BJ (cell line): ENCODE measurements around the gene DLGAP1. TPM values are rescaled to one million over a fixed set of nuclear protein-coding genes. Genes with fewer than 3 reads are reported as not detected.

ENCODE experiments used
- CTCF ChIA-PET: fragments of 350-600 bp; formaldehyde crosslinking; extraction: SDS; loops from one replicate; lab custom pipeline; 2021; ENCODE audit warnings: antibody characterized with exemption, inconsistent platforms; lab: Yijun Ruan, JAX
- POLR2A ChIA-PET: fragments of 300-600 bp; sonication (Branson Sonifier 250); formaldehyde crosslinking; extraction: SDS; loops from one replicate; lab custom pipeline; 2021; ENCODE audit warnings: antibody characterized with exemption; lab: Charles Lee
- DNase-seq: peaks from one replicate; pipeline ENCODE4 v3.0.0-alpha.2; 2011; ENCODE audit warnings: low read depth
- H3K27me3 ChIP-seq: 2 replicates; pipeline ENCODE4 v1.6.0; 2011; ENCODE audit warnings: low read length; ENCODE audit not compliant: control insufficient read depth, insufficient read depth
- H3K36me3 ChIP-seq: 2 replicates; pipeline ENCODE4 v1.5.1; 2011; ENCODE audit warnings: low read length; ENCODE audit not compliant: control insufficient read depth, insufficient read depth
- H3K4me3 ChIP-seq: 2 replicates; pipeline ENCODE4 v1.5.1; 2011; ENCODE audit warnings: low read depth, mild to moderate bottlenecking, control low read depth, low read length
- polyA plus RNA-seq: library from polyadenylated mRNA; depleted of rRNA; stranded (reverse); fragments of >200 nt; gene quantifications from 2 replicates; pipeline ENCODE4 v1.2.3, GENCODE V29; 2011
- TF ChIP-seq, protein P1 (sequence below): IDR thresholded peaks from 2 replicates; pipeline ENCODE4 v1.5.1; 2011; ENCODE audit warnings: low read depth, mild to moderate bottlenecking, control low read depth, inconsistent platforms, low read length, moderate library complexity; ENCODE audit not compliant: insufficient read depth

DLGAP1 gene
- polyA plus RNA-seq, 1 experiment, result 0.02 TPM

DNA sequence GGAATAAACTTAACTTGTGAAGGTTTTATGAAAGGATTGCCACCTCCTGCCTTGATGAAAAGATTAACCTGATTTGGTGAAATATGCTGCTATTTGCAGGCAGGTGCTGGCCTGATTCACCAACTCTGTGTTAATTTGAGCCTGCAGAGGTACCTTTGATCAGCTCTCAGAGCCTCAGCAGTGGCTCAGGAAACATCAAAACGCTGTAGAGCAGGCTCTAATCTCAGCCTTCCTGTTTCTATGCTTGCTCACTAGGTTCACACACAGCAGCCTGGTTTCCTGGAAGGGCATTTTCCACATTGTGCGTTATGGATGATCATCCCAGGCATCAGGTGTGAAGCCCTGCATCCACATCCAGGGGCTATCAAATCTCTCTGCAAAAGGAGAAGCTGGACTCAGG is 988.2 kb downstream of the DLGAP1 start:
- POLR2A ChIA-PET, result no interaction called here
- Histone ChIP-seq H3K4me3 (no peak overlapping the region), H3K36me3 (no peaks in the 10 kb centered on the region; the same call in 1 of the 2 replicates), H3K27me3 (no peaks in the 10 kb centered on the region)
- TF ChIP-seq, protein P1, sequence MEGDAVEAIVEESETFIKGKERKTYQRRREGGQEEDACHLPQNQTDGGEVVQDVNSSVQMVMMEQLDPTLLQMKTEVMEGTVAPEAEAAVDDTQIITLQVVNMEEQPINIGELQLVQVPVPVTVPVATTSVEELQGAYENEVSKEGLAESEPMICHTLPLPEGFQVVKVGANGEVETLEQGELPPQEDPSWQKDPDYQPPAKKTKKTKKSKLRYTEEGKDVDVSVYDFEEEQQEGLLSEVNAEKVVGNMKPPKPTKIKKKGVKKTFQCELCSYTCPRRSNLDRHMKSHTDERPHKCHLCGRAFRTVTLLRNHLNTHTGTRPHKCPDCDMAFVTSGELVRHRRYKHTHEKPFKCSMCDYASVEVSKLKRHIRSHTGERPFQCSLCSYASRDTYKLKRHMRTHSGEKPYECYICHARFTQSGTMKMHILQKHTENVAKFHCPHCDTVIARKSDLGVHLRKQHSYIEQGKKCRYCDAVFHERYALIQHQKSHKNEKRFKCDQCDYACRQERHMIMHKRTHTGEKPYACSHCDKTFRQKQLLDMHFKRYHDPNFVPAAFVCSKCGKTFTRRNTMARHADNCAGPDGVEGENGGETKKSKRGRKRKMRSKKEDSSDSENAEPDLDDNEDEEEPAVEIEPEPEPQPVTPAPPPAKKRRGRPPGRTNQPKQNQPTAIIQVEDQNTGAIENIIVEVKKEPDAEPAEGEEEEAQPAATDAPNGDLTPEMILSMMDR, result no peak
- CTCF ChIA-PET, result interaction anchor here (1.1 to 2.6 kb wide), 3 partner anchors 11 to 128 kb away, joined by 4 to 9 read pairs (median 8); no protein-coding TSS in a partner anchor
- DNase-seq, result no peak

DNA sequence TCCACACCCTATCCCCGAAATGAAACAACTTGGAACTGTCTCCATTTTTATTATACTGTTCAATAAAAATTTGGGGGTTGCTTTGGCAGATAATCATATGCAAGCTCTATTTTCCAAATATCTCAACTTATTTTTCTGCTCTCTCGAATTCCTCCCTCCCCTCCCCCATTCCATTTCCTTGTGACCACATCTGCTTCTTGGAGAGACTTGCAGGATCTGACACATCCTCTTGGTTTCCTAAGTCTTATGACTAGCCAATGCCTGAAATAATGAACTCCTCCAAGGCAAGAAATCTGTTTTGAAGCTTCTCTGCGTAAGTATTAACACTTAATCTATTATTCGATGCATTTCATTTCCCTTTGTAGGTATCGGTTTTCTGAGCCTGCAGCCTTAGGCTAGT is 989.1 kb downstream of the DLGAP1 start:
- CTCF ChIA-PET, result interaction anchor here (0.5 to 2.6 kb wide), 9 partner anchors 11 to 199 kb away, joined by 3 to 9 read pairs (median 3); no protein-coding TSS in a partner anchor
- TF ChIP-seq, protein P1, result no peak
- no peaks in the 10 kb centered on the region; the same call in 1 of the 2 replicates for H3K36me3 ChIP-seq
- no peak for DNase-seq
- POLR2A ChIA-PET, result interaction anchor here (0.6 kb wide), 2 partner anchors 15 to 45 kb away, joined by 3 to 4 read pairs; no protein-coding TSS in a partner anchor
- no peaks in the 10 kb centered on the region for H3K27me3 ChIP-seq
- H3K4me3 ChIP-seq, result no peak overlapping the region

GRCh38 chr18:3463051-3463450 is 992.1 kb downstream of the DLGAP1 start:
- Histone ChIP-seq H3K4me3 (no peak overlapping the region), H3K27me3 (no peaks in the 10 kb centered on the region), H3K36me3 (peaks cover 2% of the 10 kb centered on the region; the same call in 1 of the 2 replicates)
- DNase-seq, result no peak
- POLR2A ChIA-PET, result interaction anchor here (0.5 to 0.7 kb wide), 2 partner anchors 15 to 111 kb away, joined by 3 to 6 read pairs; no protein-coding TSS in a partner anchor
- TF ChIP-seq, protein P1, result no peak
- CTCF ChIA-PET, result interaction anchor here (0.5 to 2.7 kb wide), 6 partner anchors 88 to 562 kb away, joined by 3 to 7 read pairs (median 3); no protein-coding TSS in a partner anchor

GRCh38 chr18:3461704-3462103 is 993.4 kb downstream of the DLGAP1 start:
- TF ChIP-seq, protein P1, result no peak
- no peak overlapping the region for H3K4me3 ChIP-seq
- ChIA-PET CTCF (interaction anchor here (0.7 to 2.7 kb wide), 5 partner anchors 120 to 204 kb away, joined by 3 to 7 read pairs (median 4); no protein-coding TSS in a partner anchor), POLR2A (no interaction called here)
- H3K27me3 ChIP-seq, result no peaks in the 10 kb centered on the region
- no peak for DNase-seq
- H3K36me3 ChIP-seq, result peaks cover 10% of the 10 kb centered on the region

- ChIA-PET POLR2A (no interaction called here), CTCF (interaction anchor here (0.7 to 2.7 kb wide), 4 partner anchors 121 to 205 kb away, joined by 3 to 7 read pairs (median 5); no protein-coding TSS in a partner anchor)
Observed at GRCh38 chr18:3460823-3461398, 994.2 kb downstream of the DLGAP1 start.

More at GRCh38 chr18:3460823-3461398, 994.2 kb downstream of the DLGAP1 start:
- no peaks in the 10 kb centered on the region for H3K27me3 ChIP-seq
- no peak overlapping the region for H3K4me3 ChIP-seq
- H3K36me3 ChIP-seq, result peaks cover 10% of the 10 kb centered on the region
- no peak for DNase-seq
- TF ChIP-seq, protein P1, result no peak
